GM12878 (cell line): ENCODE measurements around the gene RGS4. TPM values are rescaled to one million over a fixed set of nuclear protein-coding genes. Genes with fewer than 3 reads are reported as not detected.

Experiments
- ATAC-seq: fragments of 200-7000 bp; cut with Tn5 transposase; 3 replicates; pipeline ENCODE4 v1.9.1; 2020; ENCODE audit warnings: mild to moderate bottlenecking, moderate library complexity
- BruUV-seq: library from RNA; stranded (reverse); fragments of 400-500 nt; replicated peaks from 2 replicates; lab custom pipeline; 2021; lab: Mats Ljungman, UMichigan
- CTCF ChIA-PET: fragments of 300-600 bp; sonication (Branson Sonifier 250); formaldehyde crosslinking; extraction: SDS; loops from one replicate; lab custom pipeline; 2021; ENCODE audit warnings: inconsistent platforms; lab: Yijun Ruan, JAX
- POLR2A ChIA-PET: fragments of 350-600 bp; formaldehyde crosslinking; extraction: SDS; loops from one replicate; lab custom pipeline; 2021; ENCODE audit warnings: inconsistent platforms; lab: Charles Lee
- RAD21 ChIA-PET: fragments of 300-600 bp; sonication (Branson Sonifier 250); formaldehyde crosslinking; loops from one replicate; lab custom pipeline; 2023; ENCODE audit warnings: antibody characterized with exemption; ENCODE audit not compliant: unreplicated experiment; lab: Charles Lee
- SMC1A ChIA-PET: fragments of 300-600 bp; sonication (Branson Sonifier 250); formaldehyde crosslinking; loops from one replicate; lab custom pipeline; 2023; ENCODE audit not compliant: unreplicated experiment, uncharacterized antibody; lab: Charles Lee
- DNase-seq: peaks from one replicate; pipeline ENCODE4 v3.0.0-alpha.2; 2011; ENCODE audit warnings: low read depth, low spot score
- FAIRE-seq: peaks from 3 replicates; lab custom pipeline; 2011; peaks lifted over from hg19 to GRCh38; lab: Jason Lieb, UNC
- H2AFZ ChIP-seq: 2 replicates; pipeline ENCODE4 v1.6.0; 2011; ENCODE audit warnings: low read depth, low read length, control low read depth; ENCODE audit not compliant: control insufficient read depth
- H3K27ac ChIP-seq: 2 replicates; pipeline ENCODE4 v1.5.1; 2011; ENCODE audit warnings: control low read depth; ENCODE audit not compliant: control insufficient read depth, insufficient read depth
- H3K27me3 ChIP-seq, 2 experiments: replicated peaks in 1 of 2; 2 replicates each; pipeline versions ENCODE4 v1.6.0 to v1.6.1; 2011; ENCODE audit warnings: low read length in 1 of 2; ENCODE audit not compliant: control insufficient read depth in 2 of 2, insufficient read depth in 2 of 2
- H3K36me3 ChIP-seq, 2 experiments: 2 replicates each; pipeline ENCODE4 v1.5.1; 2011; ENCODE audit warnings: low read length in 1 of 2; ENCODE audit not compliant: control insufficient read depth in 2 of 2, insufficient read depth in 2 of 2
- H3K4me1 ChIP-seq: 2 replicates; pipeline ENCODE4 v1.6.1; 2011; ENCODE audit warnings: mild to moderate bottlenecking, low read length, moderate library complexity, mixed read lengths; ENCODE audit not compliant: control insufficient read depth, insufficient read depth
- H3K4me2 ChIP-seq: 2 replicates; pipeline ENCODE4 v1.6.0; 2011; ENCODE audit warnings: control low read depth; ENCODE audit not compliant: control insufficient read depth, insufficient read depth
- H3K4me3 ChIP-seq: fragments of 200-600 bp; sonication (generic); 2 replicates; pipeline ENCODE4 v1.5.1; 2016
- H3K79me2 ChIP-seq: 2 replicates; pipeline ENCODE4 v1.6.0; 2011; ENCODE audit warnings: low read length; ENCODE audit not compliant: control insufficient read depth, insufficient read depth
- H3K9ac ChIP-seq: 2 replicates; pipeline ENCODE4 v1.8.0; 2011; ENCODE audit warnings: low read length, control low read depth, mixed read lengths; ENCODE audit not compliant: control insufficient read depth, insufficient read depth
- H3K9me3 ChIP-seq: replicated peaks from 3 replicates; pipeline ENCODE4 v1.5.1; 2011; ENCODE audit warnings: mild to moderate bottlenecking, low read length; ENCODE audit not compliant: control insufficient read depth, insufficient read depth
- H4K20me1 ChIP-seq: 2 replicates; pipeline ENCODE4 v1.6.0; 2011; ENCODE audit not compliant: control insufficient read depth, insufficient read depth
- BACH1 ChIP-seq: fragments of 450-650 bp; IDR thresholded peaks from 2 replicates; pipeline ENCODE4 v1.6.1; 2017; ENCODE audit warnings: mild to moderate bottlenecking, borderline replicate concordance
- BMI1 ChIP-seq: fragments of 450-650 bp; IDR thresholded peaks from 2 replicates; pipeline ENCODE4 v1.6.1; 2016; ENCODE audit warnings: mild to moderate bottlenecking, moderate library complexity, borderline replicate concordance
- ELK1 ChIP-seq: IDR thresholded peaks from 2 replicates; pipeline ENCODE4 v1.6.1; 2012; ENCODE audit warnings: low read depth, low read length, improper control_type of control experiment
- HCFC1 ChIP-seq: fragments of 150-350 bp; IDR thresholded peaks from 2 replicates; pipeline ENCODE4 v1.6.1; 2014; ENCODE audit warnings: low read length
- HDAC2 ChIP-seq: fragments of 200-600 bp; sonication (generic); IDR thresholded peaks from 2 replicates; pipeline ENCODE4 v1.6.1; 2017
- IRF3 ChIP-seq: fragments of 450-650 bp; IDR thresholded peaks from 2 replicates; pipeline ENCODE4 v1.6.1; 2014; ENCODE audit warnings: mild to moderate bottlenecking
- JUNB ChIP-seq: IDR thresholded peaks from 2 replicates; pipeline ENCODE4 v1.6.1; 2016; ENCODE audit warnings: antibody characterized with exemption, mild to moderate bottlenecking
- MLLT1 ChIP-seq: fragments of 450-650 bp; IDR thresholded peaks from 2 replicates; pipeline ENCODE4 v1.6.1; 2016; ENCODE audit warnings: mild to moderate bottlenecking
- MXI1 ChIP-seq: fragments of 150-350 bp; IDR thresholded peaks from 2 replicates; pipeline ENCODE4 v1.6.1; 2011; ENCODE audit warnings: low read depth, mild to moderate bottlenecking, inconsistent platforms, low read length, improper control_type of control experiment
- MYB ChIP-seq: fragments of 150-350 bp; IDR thresholded peaks from 2 replicates; pipeline ENCODE4 v1.6.1; 2014; ENCODE audit warnings: mild to moderate bottlenecking, low read depth, low read length, borderline replicate concordance
- NRF1 ChIP-seq: conservative IDR thresholded peaks from 2 replicates; pipeline ENCODE4 v1.6.1; 2011; ENCODE audit warnings: mild to moderate bottlenecking, low read depth, low read length, improper control_type of control experiment
- POLR2A ChIP-seq: IDR thresholded peaks from 2 replicates; pipeline ENCODE4 v1.6.1; 2011; ENCODE audit warnings: low read depth, mild to moderate bottlenecking, low read length
- RUNX3 ChIP-seq: IDR thresholded peaks from 2 replicates; pipeline ENCODE4 v1.6.1; 2012; ENCODE audit warnings: low read length, inconsistent platforms
- SKIL ChIP-seq: fragments of 450-650 bp; IDR thresholded peaks from 2 replicates; pipeline ENCODE4 v1.6.1; 2017; ENCODE audit warnings: mild to moderate bottlenecking, low read depth, inconsistent platforms; ENCODE audit not compliant: poor library complexity, severe bottlenecking
- TCF3 ChIP-seq: IDR thresholded peaks from 2 replicates; pipeline ENCODE4 v1.6.1; 2012; ENCODE audit warnings: low read depth, mild to moderate bottlenecking, low read length, borderline replicate concordance; ENCODE audit not compliant: insufficient read depth
- ZBED1 ChIP-seq: IDR thresholded peaks from 2 replicates; pipeline ENCODE4 v1.6.1; 2016; ENCODE audit warnings: borderline replicate concordance
- ZBTB33 ChIP-seq: fragments of 450-650 bp; IDR thresholded peaks from 2 replicates; pipeline ENCODE4 v1.6.1; 2017; ENCODE audit warnings: mild to moderate bottlenecking
- WGBS: methylation state at CpG from one replicate; pipeline ENCODE4 v1.1.6; 2016; ENCODE audit warnings: low lambda C conversion rate; ENCODE audit not compliant: insufficient replicate concordance, insufficient coverage; ENCODE audit errors: missing lambda C conversion rate; 5-methylcytosine and 5-hydroxymethylcytosine counted together
- in situ Hi-C: fragments of 300-500 bp; cut with MboI; formaldehyde crosslinking; loops from 9 replicates; pipeline ENCODE4 v1.14.3; 2018; ENCODE audit warnings: mixed read lengths
- intact Hi-C: fragments of 100-400 bp; cut with micrococcal nuclease; formaldehyde crosslinking; loops from one replicate; pipeline ENCODE4 v1.14.2; 2022; ENCODE audit not compliant: unreplicated experiment
- polyA plus RNA-seq, 11 experiments: library from polyadenylated mRNA; depleted of rRNA in 4 of 11; unstranded in 6 of 11; stranded (reverse) in 5 of 11; fragments of >200 nt; fragmentation: Nextera tagmentation in 4 of 11; fragmentation: Illumina TruSeq in 1 of 11; extraction: Ambion mirVana in 4 of 11; extraction: Trizol in 1 of 11; gene quantifications; 1 replicate in 1 of 11; 2 replicates in 10 of 11; pipeline versions ENCODE4 v1.2.1 to v1.2.3, GENCODE V29; 2011 to 2016; ENCODE audit warnings: inconsistent platforms in 2 of 11, missing spikeins in 2 of 11, low read depth in 1 of 11
- total RNA-seq, 4 experiments: library from RNA; depleted of rRNA in 3 of 4; stranded (reverse); fragments of >200 nt in 3 of 4; fragmentation: Illumina TruSeq in 1 of 4; extraction: Trizol in 1 of 4; gene quantifications; 2 replicates each; pipeline versions ENCODE4 v1.2.1 to v1.2.3, GENCODE V29; 2013 to 2021

The RGS4 gene
- total and polyA plus RNA-seq, 10 of the 15 experiments (the other 5 are each of a cell fraction or from before 2014, with no cell fraction given) = 0.05 to 0.14 TPM; not detected in 8

- no peak for TF ChIP-seq TCF3
- TF ChIP-seq ZBED1 = no peak
- TF ChIP-seq MXI1 = no peak
- TF ChIP-seq BMI1 = no peak
- no peak for TF ChIP-seq NRF1
- TF ChIP-seq RUNX3 = no peak
- TF ChIP-seq MLLT1 = no peak
- TF ChIP-seq ELK1 = no peak
- TF ChIP-seq HDAC2 = no peak
- TF ChIP-seq POLR2A = no peak
- no peak for TF ChIP-seq JUNB
- no peak for TF ChIP-seq BACH1
- TF ChIP-seq SKIL = no peak
- no peak for TF ChIP-seq IRF3
- no peak for TF ChIP-seq ZBTB33
- no peak for TF ChIP-seq MYB
- TF ChIP-seq HCFC1 = no peak
- DNase-seq = no peak
- intact Hi-C loops = loop anchor here (5.0 to 10.0 kb wide), 2 partner anchors 200 to 227 kb away; no protein-coding TSS in a partner anchor
- Histone ChIP-seq H3K27ac (no peak overlapping the region), H3K36me3 (no peaks in the 10 kb centered on the region), H3K4me3 (no peak overlapping the region), H3K79me2 (no peaks in the 10 kb centered on the region), H3K4me1 (no peaks in the 10 kb centered on the region), H3K9ac (no peak overlapping the region), H4K20me1 (no peaks in the 10 kb centered on the region), H3K9me3 (no peaks in the 10 kb centered on the region), H3K4me2 (no peak overlapping the region), H3K27me3 (peaks cover 0 to under 1% of the 10 kb centered on the region in 2 experiments; a peak in 1 of 4 replicates), H2AFZ (no peak overlapping the region)
- WGBS = 0% methylated on average over 2 of the region's 2 CpGs
- no peak for FAIRE-seq
- ChIA-PET RAD21 (interaction anchor here (3.1 kb wide), 1 partner anchor 241 kb away, joined by 14 read pairs; no protein-coding TSS in a partner anchor), CTCF (interaction anchor here (8.1 kb wide), 1 partner anchor 240 kb away, joined by 136 read pairs; no protein-coding TSS in a partner anchor), SMC1A (interaction anchor here (7.0 kb wide), 1 partner anchor 240 kb away, joined by 69 read pairs; no protein-coding TSS in a partner anchor), POLR2A (no interaction called here)
- in situ Hi-C loops = loop anchor here (5.0 kb wide), 1 partner anchor 243 kb away; no protein-coding TSS in a partner anchor
- no TSS peak for BruUV-seq
- no peak for ATAC-seq
Measured at GRCh38 chr1:163074716-163075284, 5.6 kb downstream of the RGS4 start.
